GM12892 (cell line): ENCODE data around the gene CINP.
"Not testable (repeated sequence)": the region's sequence is repeated elsewhere in the genome, so short reads cannot be mapped to it uniquely, and the experiment has no call there.

Experiments
- DNase-seq: peaks from one replicate; pipeline ENCODE4 v3.0.0; 2011; ENCODE audit not compliant: insufficient read length
- FAIRE-seq: peaks from 2 replicates; lab custom pipeline; 2011; peaks lifted over from hg19 to GRCh38; lab: Jason Lieb, UNC
- POLR2A ChIP-seq: IDR thresholded peaks from 2 replicates; pipeline ENCODE4 v1.6.1; 2011; ENCODE audit warnings: low read depth, low read length, control low read depth
- POLR2AphosphoS5 ChIP-seq: IDR thresholded peaks from 2 replicates; pipeline ENCODE4 v1.6.1; 2011; ENCODE audit warnings: low read depth, low read length, control low read depth
- TAF1 ChIP-seq: IDR thresholded peaks from 2 replicates; pipeline ENCODE4 v1.6.1; 2011; ENCODE audit warnings: low read depth, mild to moderate bottlenecking, control low read depth, low read length, borderline replicate concordance

Gene CINP

GRCh38 chr14:102346645-102347044, 16.0 kb downstream of the CINP start:
- DNase-seq (no peak), FAIRE-seq (no peak)
- TF ChIP-seq POLR2A (no peak), TAF1 (no peak), POLR2AphosphoS5 (no peak)

DNA sequence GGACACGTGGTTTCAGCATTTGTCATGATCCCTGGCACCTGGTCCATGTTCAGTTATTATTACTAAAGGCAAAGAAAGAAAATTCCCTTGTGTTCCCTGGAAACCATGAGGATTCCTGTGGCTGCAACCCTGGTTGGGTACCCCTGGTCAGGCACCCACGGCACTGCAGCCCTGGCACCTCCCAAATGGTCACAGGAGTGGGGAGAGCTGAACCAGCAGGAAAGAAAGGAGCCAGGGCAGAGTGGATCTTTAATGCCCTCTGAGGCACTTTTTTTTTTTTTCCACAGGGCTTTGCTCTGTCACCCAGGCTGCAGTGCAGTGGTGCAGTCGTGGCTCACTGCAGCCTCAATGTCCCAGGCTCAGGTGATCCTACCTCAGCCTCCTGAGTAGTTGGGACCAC, 17.5 kb downstream of the CINP start:
- no peak for TF ChIP-seq POLR2AphosphoS5
- TF ChIP-seq TAF1: no peak
- no peak for TF ChIP-seq POLR2A
- no peak for DNase-seq
- FAIRE-seq: no peak

- DNase-seq (no peak), FAIRE-seq (no peak)
- TF ChIP-seq POLR2AphosphoS5 (no peak), TAF1 (no peak)
Measured at GRCh38 chr14:102344485-102344884, 18.2 kb downstream of the CINP start.

DNA sequence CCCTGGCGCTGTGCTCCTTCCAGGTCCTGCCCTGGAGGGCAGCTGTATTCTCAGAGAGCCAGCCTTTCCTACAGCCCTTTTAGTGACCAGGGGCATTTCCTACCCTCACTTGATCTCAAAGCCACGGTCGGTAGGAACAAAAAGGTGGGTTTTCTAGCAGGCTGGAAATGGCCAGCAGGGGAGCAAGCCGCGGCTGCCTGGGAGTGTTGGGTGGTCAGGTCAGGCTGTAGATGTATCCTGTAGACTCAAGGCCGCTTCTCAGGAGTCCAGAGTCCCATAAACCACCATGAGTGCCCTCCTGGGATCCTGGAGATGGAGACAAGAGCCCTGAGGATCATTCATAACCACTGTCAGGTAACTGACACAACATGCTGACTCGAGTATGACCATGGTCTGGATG, 18.6 kb downstream of the CINP start:
- no peak for TF ChIP-seq POLR2AphosphoS5
- no peak for TF ChIP-seq TAF1
- TF ChIP-seq POLR2A: no peak
- no peak for FAIRE-seq
- DNase-seq: no peak

GRCh38 chr14:102342238-102342637, 20.5 kb downstream of the CINP start:
- no peak for TF ChIP-seq POLR2A
- TF ChIP-seq TAF1: no peak
- no peak for TF ChIP-seq POLR2AphosphoS5
- FAIRE-seq (no peak), DNase-seq (no peak)

DNA sequence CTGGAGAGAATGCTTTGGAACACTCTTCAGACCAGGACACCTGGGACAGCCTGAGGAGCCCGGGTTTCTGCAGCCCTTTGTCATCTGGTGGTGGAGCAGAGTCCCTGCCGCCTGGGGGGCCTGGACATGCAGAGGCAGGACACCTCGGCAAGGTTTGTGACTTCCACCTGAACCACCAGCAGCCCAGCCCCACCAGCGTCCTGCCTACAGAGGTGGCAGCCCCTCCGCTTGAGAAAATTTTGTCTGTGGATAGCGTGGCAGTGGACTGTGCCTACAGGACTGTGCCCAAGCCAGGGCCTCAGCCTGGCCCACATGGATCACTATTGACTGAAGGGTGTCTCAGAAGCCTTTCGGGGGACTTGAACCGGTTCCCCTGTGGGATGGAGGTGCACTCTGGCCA, 21.1 kb downstream of the CINP start:
- no peak for DNase-seq
- no peak for TF ChIP-seq POLR2AphosphoS5
- no peak for TF ChIP-seq TAF1
- no peak for TF ChIP-seq POLR2A
- FAIRE-seq: no peak

- DNase-seq: no peak
- TF ChIP-seq POLR2AphosphoS5 (no peak), TAF1 (no peak), POLR2A (no peak)
- FAIRE-seq: no peak
Measured at GRCh38 chr14:102338724-102339123, 24.0 kb downstream of the CINP start.

- no peak for DNase-seq
- TF ChIP-seq POLR2A: no peak
- TF ChIP-seq POLR2AphosphoS5: no peak
- no peak for TF ChIP-seq TAF1
- no peak for FAIRE-seq
Measured at GRCh38 chr14:102335163-102335562, 27.5 kb downstream of the CINP start.

DNA sequence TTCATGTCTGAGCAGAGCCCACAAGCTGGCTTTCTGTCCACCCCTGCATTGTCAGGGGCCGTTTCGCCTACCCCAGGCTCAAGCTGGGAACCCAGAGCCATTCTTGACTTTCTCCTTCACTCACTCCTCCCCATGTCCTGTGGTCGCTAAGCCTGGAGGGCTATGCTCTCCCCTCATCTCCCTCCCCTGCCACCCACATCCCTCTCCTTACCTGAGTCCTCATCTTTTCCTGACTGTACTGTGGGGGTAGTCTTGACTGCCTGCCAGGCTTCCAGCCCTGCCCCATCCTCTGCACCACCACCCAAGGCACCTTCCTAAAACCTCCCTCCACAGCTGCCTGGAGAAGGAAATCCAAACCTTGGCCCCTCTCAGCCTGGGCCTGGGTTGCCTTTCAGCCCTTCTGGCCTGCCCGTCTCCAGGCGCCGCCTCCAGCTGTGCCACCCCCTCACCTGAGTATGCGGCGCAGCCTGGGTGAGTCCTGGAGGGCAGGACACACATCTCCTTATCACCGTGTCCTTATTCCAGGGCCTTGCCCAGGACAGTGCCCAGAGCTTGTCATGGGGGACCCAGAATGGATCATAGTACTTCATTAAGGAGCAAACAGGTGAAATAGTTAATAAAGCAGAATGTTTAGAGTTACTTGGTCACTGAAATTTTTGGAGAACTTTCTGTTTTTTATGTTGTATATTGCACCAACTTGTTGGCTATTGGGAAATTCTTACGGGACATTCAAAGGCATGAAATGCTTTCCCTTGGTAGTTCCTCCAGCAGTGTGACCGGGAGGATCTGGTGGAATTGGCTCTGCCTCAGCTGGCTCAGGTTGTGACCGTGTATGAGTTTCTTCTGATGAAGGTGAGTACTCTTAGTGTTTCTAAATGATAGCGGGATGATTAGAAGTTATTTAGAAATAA, 28.6 kb downstream of the CINP start:
- FAIRE-seq (no peak), DNase-seq (no peak)
- TF ChIP-seq POLR2A (no peak), TAF1 (no peak), POLR2AphosphoS5 (no peak)

DNA sequence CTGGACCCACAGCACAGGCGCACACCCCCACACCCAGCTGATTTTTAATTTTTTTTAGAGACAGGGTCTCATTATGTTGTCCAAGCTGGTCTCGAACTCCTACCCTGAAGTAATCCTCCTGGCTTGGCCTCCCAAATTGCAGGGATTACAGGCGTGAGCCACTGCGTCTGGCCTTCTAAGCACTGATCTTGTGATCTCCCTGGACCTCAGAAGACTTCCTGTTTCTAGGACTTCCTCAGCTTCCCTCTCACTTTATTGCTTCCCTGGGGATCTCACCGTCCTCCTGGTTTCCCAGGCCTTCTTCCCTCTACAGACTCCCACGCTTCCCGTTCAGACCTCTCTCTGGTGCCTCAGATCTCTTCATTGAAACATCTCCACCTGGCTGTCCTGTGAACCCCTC, 29.3 kb downstream of the CINP start:
- TF ChIP-seq POLR2AphosphoS5 (no peak), POLR2A (no peak)
- FAIRE-seq (no peak), DNase-seq (no peak)

- TF ChIP-seq POLR2AphosphoS5 (no peak), POLR2A (no peak), TAF1 (no peak)
- DNase-seq (no peak), FAIRE-seq (no peak)
Measured at GRCh38 chr14:102330806-102331205, 31.9 kb downstream of the CINP start.

DNA sequence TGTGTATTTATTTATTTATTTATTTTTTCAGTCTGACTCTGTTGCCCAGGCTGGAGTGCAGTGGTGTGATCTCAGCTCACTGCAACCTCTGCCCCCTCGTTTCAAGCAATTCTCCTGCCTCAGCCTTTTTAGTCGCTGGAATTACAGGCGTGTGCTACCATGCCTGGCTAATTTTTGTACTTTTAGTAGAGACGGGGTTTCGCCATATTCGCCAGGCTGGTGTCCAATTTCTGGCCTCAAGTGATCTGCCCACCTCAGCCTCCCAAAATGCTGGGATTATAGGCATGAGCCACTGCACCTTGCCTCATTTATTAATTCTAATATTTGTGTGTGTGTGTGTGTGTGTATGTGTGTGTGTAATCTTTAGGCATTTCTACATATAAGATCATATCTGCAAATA, 33.3 kb downstream of the CINP start:
- FAIRE-seq, DNase-seq: not testable (repeated sequence)
